ENCODE measurements around the gene CFI. TPM values are rescaled to one million over a fixed set of nuclear protein-coding genes. Genes with fewer than 3 reads are reported as not detected.

CFI gene
- total and polyA plus RNA-seq, 2 of the 8 experiments (the other 6 are each of a cell fraction or from before 2014, with no cell fraction given) = not detected

- H4K8ac ChIP-seq (ENCODE audit: extremely low read depth, insufficient read depth, low read length) = no peak overlapping the region
- H4K5ac ChIP-seq (ENCODE audit: insufficient read length, low read depth, low read length) = no peak overlapping the region
- H2AK5ac ChIP-seq (ENCODE audit: low read depth, low read length) = no peak overlapping the region
- H3K23me2 ChIP-seq (ENCODE audit: low read depth, low read length) = no peaks in the 10 kb centered on the region
- no peaks in the 10 kb centered on the region for H3K79me2 ChIP-seq (ENCODE audit: control insufficient read depth in 1 of 2, insufficient read depth in 2 of 2, low read length in 2 of 2)
- H4K20me1 ChIP-seq (replicated peaks in 1 of 2; ENCODE audit: control insufficient read depth in 1 of 2, insufficient read depth in 2 of 2, low read length in 2 of 2) = no peaks in the 10 kb centered on the region
- no peak for FAIRE-seq
- no peak overlapping the region for H3K18ac ChIP-seq (ENCODE audit: extremely low read depth, low read length)
- H2BK15ac ChIP-seq (ENCODE audit: low read length) = no peak overlapping the region
- H2BK20ac ChIP-seq (ENCODE audit: low read length) = no peak overlapping the region
- no peaks in the 10 kb centered on the region for H3K36me3 ChIP-seq (ENCODE audit: control insufficient read depth in 2 of 4, insufficient read depth in 4 of 4, low read length in 3 of 4)
- no peaks in the 10 kb centered on the region for H3K27me3 ChIP-seq (replicated peaks in 1 of 4; ENCODE audit: control insufficient read depth in 3 of 4, extremely low read depth in 1 of 4, insufficient read depth in 3 of 4, low read length in 3 of 4)
- no peak overlapping the region for H3K27ac ChIP-seq (ENCODE audit: low read depth, low read length)
- H3K23ac ChIP-seq (ENCODE audit: insufficient read length) = no peak overlapping the region
- 100% methylated on average over 2 of the region's 2 CpGs; no CpG with 5 or more reads in 1 of the 2 experiments for WGBS, 2 experiments (ENCODE audit: extremely low coverage in 1 of 2, insufficient coverage in 1 of 2, insufficient read length in 1 of 2, insufficient replicate concordance in 2 of 2, low coverage in 1 of 2, low lambda C conversion rate in 2 of 2, missing lambda C conversion rate in 1 of 2)
- H3K79me1 ChIP-seq (ENCODE audit: low read depth, low read length) = no peaks in the 10 kb centered on the region
- DNase-seq (ENCODE audit: low read depth in 1 of 2, low spot score in 2 of 2) = no peak
- no peak overlapping the region for H3K14ac ChIP-seq (ENCODE audit: insufficient read length)
- no peak overlapping the region for H2BK12ac ChIP-seq (ENCODE audit: low read depth, low read length)
- H2BK5ac ChIP-seq (ENCODE audit: low read depth, low read length) = no peak overlapping the region
- H3K4me2 ChIP-seq (ENCODE audit: insufficient read depth in 1 of 2, low read depth in 2 of 2, low read length in 2 of 2) = no peak overlapping the region
- no peak overlapping the region for H2BK120ac ChIP-seq (replicated peaks; ENCODE audit: low read depth, low read length)
- no peak overlapping the region for H3K4ac ChIP-seq (replicated peaks; ENCODE audit: insufficient read length, low read depth, low read length)
- POLR2A ChIA-PET (ENCODE audit: partially characterized antibody) = interaction anchor here (1.0 kb wide), 1 partner anchor 10 kb away, joined by 3 read pairs; no protein-coding TSS in a partner anchor
- no peak overlapping the region for H4K91ac ChIP-seq (replicated peaks; ENCODE audit: insufficient read length, low read length)
- CTCF ChIA-PET (ENCODE audit: partially characterized antibody) = interaction anchor here (1.2 to 1.6 kb wide), 2 partner anchors 14 to 45 kb away, joined by 3 read pairs; no protein-coding TSS in a partner anchor
- no peaks in the 10 kb centered on the region for H3K9me3 ChIP-seq (ENCODE audit: insufficient read depth in 2 of 2, low read depth in 1 of 2, low read length in 1 of 2)
- no peak overlapping the region for H3K56ac ChIP-seq (replicated peaks; ENCODE audit: insufficient read length, low read depth, low read length)
- H3K4me1 ChIP-seq (replicated peaks in 1 of 4; ENCODE audit: control insufficient read depth in 3 of 4, insufficient read depth in 4 of 4, low read length in 3 of 4) = no peaks in the 10 kb centered on the region
- no peak overlapping the region for H3K9ac ChIP-seq (replicated peaks in 1 of 4; ENCODE audit: extremely low read depth in 1 of 4, low read depth in 3 of 4, low read length in 3 of 4)
- H3K4me3 ChIP-seq (ENCODE audit: extremely low read depth in 1 of 4, insufficient read depth in 2 of 4, low read depth in 3 of 4, low read length in 4 of 4) = no peak overlapping the region
- no peak overlapping the region for H2AFZ ChIP-seq (ENCODE audit: low read length)
- TF ChIP-seq RXRA (IDR thresholded peaks at IDR 0.05; ENCODE audit: insufficient read depth, low read depth, low read length) (no peak), SP4 (IDR thresholded peaks at IDR 0.05; ENCODE audit: low read length) (no peak)
These were observed 55.1 kb downstream of the CFI start for GRCh38 chr4:109746728-109747127.

All from H1 (cell line).